Liver (tissue), 3 donors: Measurements from ENCODE around the gene TMPRSS9.
"Not testable (repeated sequence)": the region's sequence is repeated elsewhere in the genome, so short reads cannot be mapped to it uniquely, and the experiment has no call there.

Experiments used
- CTCF ChIP-seq: fragments of 150-350 bp; IDR thresholded peaks from 2 replicates; pipeline ENCODE4 v1.5.1; 2017; ENCODE audit warnings: improper control_type of control experiment, low read depth, low read length; ENCODE audit not compliant: missing input control
- MAX ChIP-seq: IDR thresholded peaks from 2 replicates; pipeline ENCODE4 v1.6.1; 2016; ENCODE audit warnings: antibody characterized with exemption
- REST ChIP-seq: IDR thresholded peaks from 2 replicates; pipeline ENCODE4 v1.6.1; 2016; ENCODE audit warnings: antibody characterized with exemption, mild to moderate bottlenecking
- SP1 ChIP-seq: IDR thresholded peaks from 2 replicates; pipeline ENCODE4 v1.6.1; 2018; ENCODE audit warnings: antibody characterized with exemption, mild to moderate bottlenecking
- TAF1 ChIP-seq: conservative IDR thresholded peaks from 2 replicates; pipeline ENCODE4 v1.6.1; 2016; ENCODE audit warnings: antibody characterized with exemption, mild to moderate bottlenecking
- ZBTB33 ChIP-seq: IDR thresholded peaks from 2 replicates; pipeline ENCODE4 v1.6.1; 2016; ENCODE audit warnings: antibody characterized with exemption
- donor health status: healthy.
- donor health status: healthy.

- not testable (repeated sequence) for TF ChIP-seq ZBTB33, CTCF, SP1, REST, TAF1
- TF ChIP-seq MAX, result peak; percentile 14
Measured at GRCh38 chr19:2458776-2459175, 98.7 kb downstream of the TMPRSS9 start.
